ENCODE measurements around the gene ZRANB1. TPM values are rescaled to one million over a fixed set of nuclear protein-coding genes. Genes with fewer than 3 reads are reported as not detected.

ZRANB1 gene
- total and polyA plus RNA-seq, 2 of the 13 experiments (the other 11 are each of a cell fraction or from before 2014, with no cell fraction given), result 10.3 to 19.6 TPM

DNA sequence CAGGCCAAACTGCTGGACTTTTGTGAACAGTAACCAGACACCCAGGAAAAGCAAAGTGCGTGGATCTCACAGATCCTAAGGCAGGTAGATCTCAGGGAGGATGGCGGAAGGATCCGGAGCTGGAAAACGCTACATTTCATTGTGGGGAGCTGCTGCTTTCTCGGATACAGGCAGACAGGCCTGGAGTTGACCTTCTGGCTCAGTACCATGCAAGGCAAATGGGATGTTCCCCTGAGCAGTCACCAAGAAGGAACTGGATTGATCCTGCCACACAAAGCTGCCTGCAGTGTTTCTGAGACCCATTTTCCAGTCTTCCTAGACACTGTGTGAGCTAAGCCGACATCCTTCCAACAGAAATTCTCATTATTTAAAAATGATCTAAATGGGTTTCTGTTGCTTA lies 65.5 kb downstream of the ZRANB1 start:
- TF ChIP-seq BORCS8-MEF2B (CRISPR knock-in tag; IDR thresholded peaks at IDR 0.05) (no peak), ZNF180 (CRISPR knock-in tag; IDR thresholded peaks at IDR 0.05; ENCODE audit: borderline replicate concordance, low read depth) (no peak), PHF21A (CRISPR knock-in tag; IDR thresholded peaks at IDR 0.05) (no peak), ZNF333 (CRISPR knock-in tag; IDR thresholded peaks at IDR 0.05; ENCODE audit: borderline replicate concordance) (no peak), ZNF557 (CRISPR knock-in tag; IDR thresholded peaks at IDR 0.05) (no peak), ZNF572 (CRISPR knock-in tag; IDR thresholded peaks at IDR 0.05) (no peak), RXRB (CRISPR knock-in tag; IDR thresholded peaks at IDR 0.05; ENCODE audit: borderline replicate concordance) (no peak), SMARCE1 (IDR thresholded peaks at IDR 0.05; ENCODE audit: borderline replicate concordance) (no peak), GRHL1 (CRISPR knock-in tag; conservative IDR thresholded peaks at IDR 0.05) (no peak), U2AF1 (optimal IDR thresholded peaks at IDR 0.05; ENCODE audit: low read depth, low read length) (no peak), HIVEP1 (CRISPR knock-in tag; IDR thresholded peaks at IDR 0.05) (no peak), RARG (CRISPR knock-in tag; IDR thresholded peaks at IDR 0.05; ENCODE audit: low read depth) (no peak), ZBTB8A (CRISPR knock-in tag; IDR thresholded peaks at IDR 0.05; ENCODE audit: borderline replicate concordance, low read depth) (no peak)
- TF ChIP-seq, protein P1, sequence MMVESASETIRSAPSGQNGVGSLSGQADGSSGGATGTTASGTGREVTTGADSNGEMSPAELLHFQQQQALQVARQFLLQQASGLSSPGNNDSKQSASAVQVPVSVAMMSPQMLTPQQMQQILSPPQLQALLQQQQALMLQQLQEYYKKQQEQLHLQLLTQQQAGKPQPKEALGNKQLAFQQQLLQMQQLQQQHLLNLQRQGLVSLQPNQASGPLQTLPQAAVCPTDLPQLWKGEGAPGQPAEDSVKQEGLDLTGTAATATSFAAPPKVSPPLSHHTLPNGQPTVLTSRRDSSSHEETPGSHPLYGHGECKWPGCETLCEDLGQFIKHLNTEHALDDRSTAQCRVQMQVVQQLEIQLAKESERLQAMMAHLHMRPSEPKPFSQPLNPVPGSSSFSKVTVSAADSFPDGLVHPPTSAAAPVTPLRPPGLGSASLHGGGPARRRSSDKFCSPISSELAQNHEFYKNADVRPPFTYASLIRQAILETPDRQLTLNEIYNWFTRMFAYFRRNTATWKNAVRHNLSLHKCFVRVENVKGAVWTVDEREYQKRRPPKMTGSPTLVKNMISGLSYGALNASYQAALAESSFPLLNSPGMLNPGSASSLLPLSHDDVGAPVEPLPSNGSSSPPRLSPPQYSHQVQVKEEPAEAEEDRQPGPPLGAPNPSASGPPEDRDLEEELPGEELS (CRISPR knock-in tag; IDR thresholded peaks at IDR 0.05), result no peak
- TF ChIP-seq, protein P2, sequence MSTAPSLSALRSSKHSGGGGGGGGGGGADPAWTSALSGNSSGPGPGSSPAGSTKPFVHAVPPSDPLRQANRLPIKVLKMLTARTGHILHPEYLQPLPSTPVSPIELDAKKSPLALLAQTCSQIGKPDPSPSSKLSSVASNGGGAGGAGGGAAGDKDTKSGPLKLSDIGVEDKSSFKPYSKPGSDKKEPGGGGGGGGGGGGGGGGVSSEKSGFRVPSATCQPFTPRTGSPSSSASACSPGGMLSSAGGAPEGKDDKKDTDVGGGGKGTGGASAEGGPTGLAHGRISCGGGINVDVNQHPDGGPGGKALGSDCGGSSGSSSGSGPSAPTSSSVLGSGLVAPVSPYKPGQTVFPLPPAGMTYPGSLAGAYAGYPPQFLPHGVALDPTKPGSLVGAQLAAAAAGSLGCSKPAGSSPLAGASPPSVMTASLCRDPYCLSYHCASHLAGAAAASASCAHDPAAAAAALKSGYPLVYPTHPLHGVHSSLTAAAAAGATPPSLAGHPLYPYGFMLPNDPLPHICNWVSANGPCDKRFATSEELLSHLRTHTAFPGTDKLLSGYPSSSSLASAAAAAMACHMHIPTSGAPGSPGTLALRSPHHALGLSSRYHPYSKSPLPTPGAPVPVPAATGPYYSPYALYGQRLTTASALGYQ (CRISPR knock-in tag; IDR thresholded peaks at IDR 0.05), result no peak
- TF ChIP-seq, protein P3, sequence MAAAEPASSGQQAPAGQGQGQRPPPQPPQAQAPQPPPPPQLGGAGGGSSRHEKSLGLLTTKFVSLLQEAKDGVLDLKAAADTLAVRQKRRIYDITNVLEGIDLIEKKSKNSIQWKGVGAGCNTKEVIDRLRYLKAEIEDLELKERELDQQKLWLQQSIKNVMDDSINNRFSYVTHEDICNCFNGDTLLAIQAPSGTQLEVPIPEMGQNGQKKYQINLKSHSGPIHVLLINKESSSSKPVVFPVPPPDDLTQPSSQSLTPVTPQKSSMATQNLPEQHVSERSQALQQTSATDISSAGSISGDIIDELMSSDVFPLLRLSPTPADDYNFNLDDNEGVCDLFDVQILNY (CRISPR knock-in tag; conservative IDR thresholded peaks at IDR 0.05), result no peak
- FAIRE-seq (no peak), ATAC-seq (no peak), DNase-seq (ENCODE audit: low spot score) (no peak)
- Histone ChIP-seq H4K20me1 (ENCODE audit: insufficient read depth, low read length) (no peaks in the 10 kb centered on the region), H3K79me2 (ENCODE audit: insufficient read depth, low read length) (no peaks in the 10 kb centered on the region), H3K27me3 (ENCODE audit: control insufficient read depth in 1 of 2, insufficient read depth in 2 of 2, low read length in 2 of 2) (peaks cover 20 to 72% of the 10 kb centered on the region in 2 experiments), H3K9me3 (ENCODE audit: low read length) (no peaks in the 10 kb centered on the region), H2AFZ (ENCODE audit: low read length) (no peak overlapping the region), H3K4me2 (ENCODE audit: low read depth, low read length) (no peak overlapping the region), H3K36me3 (replicated peaks in 1 of 2; ENCODE audit: control insufficient read depth in 1 of 2, insufficient read depth in 2 of 2, low read length in 2 of 2) (no peaks in the 10 kb centered on the region), H3K4me1 (ENCODE audit: insufficient read depth, low read length) (no peaks in the 10 kb centered on the region), H3K27ac (ENCODE audit: extremely low read length, insufficient read depth, low read length) (no peak overlapping the region), H3K9ac (ENCODE audit: insufficient read depth, low read depth, low read length) (no peak overlapping the region), H3K4me3 (replicated peaks in 1 of 3; ENCODE audit: insufficient read depth in 1 of 3, low read depth in 2 of 3, low read length in 3 of 3) (no peak overlapping the region)
- intact Hi-C loops (cut with micrococcal nuclease; ENCODE audit: unreplicated experiment) (no loop called here), in situ Hi-C loops (cut with HindIII; ENCODE audit: extremely low pct_ligation_motif_present, low pct_unique_long_range_greater_than_20kb) (no loop called here)
- POLR2A ChIA-PET, result no interaction called here
- 38% methylated on average over 3 of the region's 6 CpGs for WGBS (ENCODE audit: low lambda C conversion rate)
- CTCF ChIA-PET (ENCODE audit: low intra/inter-chr PET ratio, low total read pairs), result no interaction called here
- BruUV-seq (replicated peaks), result no TSS peak

Data from HepG2 (cell line).